Fibroblast of skin of left quadriceps (primary cell): ENCODE data around the gene CGNL1.

Experiments used
- DNase-seq, 2 experiments: peaks; one replicate each; pipeline ENCODE4 v3.0.0-alpha.2; 2013; ENCODE audit warnings: low read depth in 2 of 2

CGNL1 gene

GRCh38 chr15:57568299-57568698 lies 192.0 kb downstream of the CGNL1 start:
- no peak for DNase-seq

- DNase-seq = no peak
These were observed 194.0 kb downstream of the CGNL1 start for GRCh38 chr15:57570340-57570739.

- DNase-seq = peak in 1 of 2 experiments; percentile 22
These were observed 194.7 kb downstream of the CGNL1 start for GRCh38 chr15:57570994-57571393.

- no peak for DNase-seq
These were observed 195.4 kb downstream of the CGNL1 start for GRCh38 chr15:57571725-57572124.

- no peak for DNase-seq
These were observed 196.2 kb downstream of the CGNL1 start for GRCh38 chr15:57572468-57572867.

- no peak for DNase-seq
These were observed 196.8 kb downstream of the CGNL1 start for GRCh38 chr15:57573151-57573550.

GRCh38 chr15:57575363-57575762 lies 199.1 kb downstream of the CGNL1 start:
- DNase-seq = no peak

- DNase-seq = no peak
These were observed 202.1 kb downstream of the CGNL1 start for GRCh38 chr15:57578288-57578900.

GRCh38 chr15:57580428-57580827 lies 204.1 kb downstream of the CGNL1 start:
- no peak for DNase-seq

GRCh38 chr15:57580866-57581265 lies 204.6 kb downstream of the CGNL1 start:
- no peak for DNase-seq

- no peak for DNase-seq
These were observed 205.8 kb downstream of the CGNL1 start for GRCh38 chr15:57582090-57582489.

GRCh38 chr15:57583282-57583681 lies 207.0 kb downstream of the CGNL1 start:
- no peak for DNase-seq

- DNase-seq = no peak
These were observed 207.4 kb downstream of the CGNL1 start for GRCh38 chr15:57583720-57584119.

- no peak for DNase-seq
These were observed 210.5 kb downstream of the CGNL1 start for GRCh38 chr15:57586661-57587424.

GRCh38 chr15:57589281-57589680 lies 213.0 kb downstream of the CGNL1 start:
- no peak for DNase-seq

GRCh38 chr15:57589754-57590153 lies 213.4 kb downstream of the CGNL1 start:
- DNase-seq = no peak

GRCh38 chr15:57591237-57591821 lies 215.0 kb downstream of the CGNL1 start:
- DNase-seq = no peak

GRCh38 chr15:57591822-57592367 lies 215.6 kb downstream of the CGNL1 start, which contains the start of gene MYZAP:
Gene MYZAP (plus strand): TSS chr15:57591904. CDS start chr15:57592035, 131 bp downstream.
- DNase-seq = no peak

GRCh38 chr15:57592426-57592825 lies 216.1 kb downstream of the CGNL1 start:
- no peak for DNase-seq

- no peak for DNase-seq
These were observed 216.6 kb downstream of the CGNL1 start for GRCh38 chr15:57592836-57593420.

- no peak for DNase-seq
These were observed 218.2 kb downstream of the CGNL1 start for GRCh38 chr15:57594479-57594878.
